NCI-H2196 (cell line): ENCODE results near the gene ACER3.
"Not testable (repeated sequence)": the region's sequence is repeated elsewhere in the genome, so short reads cannot be mapped to it uniquely, and the experiment has no call there.

Experiments
- DNase-seq: peaks from one replicate; lab custom pipeline; 2025; ENCODE audit not compliant: unreplicated experiment; lab: John Stamatoyannopoulos, UW

ACER3 gene

DNA sequence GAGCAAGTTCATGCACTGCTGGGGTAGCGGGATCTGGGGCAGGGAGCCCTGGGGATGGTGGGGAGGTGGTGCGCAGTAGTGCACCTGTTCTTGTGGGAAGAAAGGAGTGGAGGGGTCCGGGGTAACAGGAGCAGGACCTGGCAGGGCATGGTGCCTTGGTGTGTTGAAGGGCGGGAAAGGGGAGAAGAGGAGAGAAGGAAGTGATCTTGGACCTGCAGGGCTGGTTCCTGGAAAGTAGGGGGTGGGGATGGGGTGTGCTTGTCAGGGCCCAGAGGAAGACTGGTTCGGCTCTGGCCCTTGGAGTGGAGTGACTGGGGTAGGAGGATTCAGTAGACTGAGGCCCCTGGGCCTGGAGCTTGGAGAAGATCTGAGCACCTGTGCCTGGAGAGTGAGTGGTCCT lies 195.2 kb downstream of the ACER3 start:
- DNase-seq: no peak

DNA sequence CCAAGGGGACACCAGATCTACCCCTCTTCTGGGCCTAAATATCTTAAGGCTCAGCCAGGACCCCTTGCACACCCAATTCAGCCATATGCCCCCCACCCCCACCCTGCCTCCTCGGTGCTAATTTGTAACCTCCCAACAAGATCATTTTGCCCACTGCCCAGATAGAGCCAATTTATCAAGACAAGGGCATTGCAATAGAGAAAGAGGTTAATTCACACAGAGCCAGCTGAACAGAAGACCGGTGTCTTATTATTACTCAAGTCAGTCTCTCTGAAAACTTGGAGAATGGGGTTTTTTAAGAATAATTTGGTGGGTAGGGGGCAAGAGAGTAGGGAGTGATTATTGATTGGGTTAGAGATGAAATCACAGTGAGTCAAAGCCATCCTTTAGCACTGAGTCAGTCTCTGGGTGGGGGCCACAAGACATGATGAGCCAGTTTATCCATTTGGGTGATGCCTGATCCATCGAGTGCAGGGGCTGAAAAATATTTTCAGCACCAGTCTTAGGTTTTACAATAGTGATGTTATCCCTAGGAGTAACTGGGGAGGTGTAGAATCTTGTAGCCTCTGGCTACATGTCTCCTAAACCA lies 196.2 kb downstream of the ACER3 start:
- DNase-seq: no peak

DNA sequence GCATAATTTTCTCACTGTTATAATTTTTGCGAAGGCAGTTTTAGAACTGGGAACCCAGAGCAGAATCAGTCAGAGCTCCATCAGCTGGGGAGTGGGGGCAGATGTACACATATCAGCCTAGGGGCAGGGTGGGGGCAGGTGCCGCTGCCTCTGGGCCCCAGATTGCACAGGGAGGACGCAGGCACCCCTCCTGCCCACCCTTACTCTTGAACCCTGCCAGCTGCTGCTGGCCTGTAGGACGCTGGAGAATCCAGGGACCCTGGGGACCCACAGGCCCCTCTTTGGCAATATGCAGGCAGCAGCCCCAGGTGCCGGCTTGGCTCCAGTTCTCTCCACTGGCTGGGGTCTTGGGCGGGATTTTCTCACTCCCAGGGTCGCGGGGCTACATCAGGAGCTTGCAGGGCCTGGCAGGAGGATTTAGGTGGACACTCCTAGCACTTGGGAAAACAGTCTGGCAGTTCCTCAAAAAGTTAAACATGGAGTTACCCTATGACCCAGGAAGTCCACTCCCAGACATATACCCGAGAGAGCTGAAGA lies 197.3 kb downstream of the ACER3 start:
- no peak for DNase-seq

- no peak for DNase-seq
Measured at GRCh38 chr11:77058900-77059299, 198.2 kb downstream of the ACER3 start.

GRCh38 chr11:77059806-77060205 lies 199.1 kb downstream of the ACER3 start:
- no peak for DNase-seq

DNA sequence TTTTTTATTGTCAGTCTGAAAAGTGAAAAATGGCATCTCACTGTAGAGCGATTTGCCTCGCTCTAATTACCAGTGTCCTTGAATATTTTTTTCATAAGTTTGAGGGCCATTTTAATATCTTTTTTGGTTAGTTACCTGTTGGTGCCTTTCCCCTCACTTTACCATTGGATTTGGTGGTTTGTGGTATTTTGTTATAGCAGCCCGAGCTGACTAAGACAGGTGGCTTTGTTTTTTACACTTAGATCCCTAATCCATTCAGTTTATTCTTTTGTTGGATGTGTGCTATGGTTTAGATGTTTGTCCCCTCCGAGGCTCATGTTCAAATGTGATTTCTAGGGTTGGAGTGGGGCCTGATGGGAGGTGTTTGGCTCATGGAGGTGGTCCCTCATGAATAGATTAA lies 199.5 kb downstream of the ACER3 start:
- DNase-seq: no peak

GRCh38 chr11:77061258-77061657 lies 200.5 kb downstream of the ACER3 start:
- DNase-seq: not testable (repeated sequence)

DNA sequence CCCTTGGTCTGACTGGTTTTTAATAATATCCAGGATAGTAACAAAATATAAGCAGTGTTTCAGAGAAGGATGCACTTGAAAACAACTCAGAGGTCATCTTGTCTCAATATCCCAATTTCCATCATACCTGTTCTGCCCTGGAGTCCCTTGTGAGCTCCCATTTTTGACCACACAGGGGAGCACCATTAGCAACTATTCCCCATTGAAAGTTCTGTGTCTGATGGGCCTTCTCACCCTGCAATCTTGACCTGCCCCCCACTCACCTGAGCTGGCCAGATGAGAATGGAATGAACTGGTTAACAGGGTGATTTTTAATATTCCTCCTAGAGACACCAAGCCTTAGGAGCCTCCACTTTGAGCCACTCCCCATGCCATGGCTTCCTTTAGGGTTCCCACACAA lies 202.2 kb downstream of the ACER3 start:
- DNase-seq: no peak

- no peak for DNase-seq
Measured at GRCh38 chr11:77063407-77063806, 202.7 kb downstream of the ACER3 start.

DNA sequence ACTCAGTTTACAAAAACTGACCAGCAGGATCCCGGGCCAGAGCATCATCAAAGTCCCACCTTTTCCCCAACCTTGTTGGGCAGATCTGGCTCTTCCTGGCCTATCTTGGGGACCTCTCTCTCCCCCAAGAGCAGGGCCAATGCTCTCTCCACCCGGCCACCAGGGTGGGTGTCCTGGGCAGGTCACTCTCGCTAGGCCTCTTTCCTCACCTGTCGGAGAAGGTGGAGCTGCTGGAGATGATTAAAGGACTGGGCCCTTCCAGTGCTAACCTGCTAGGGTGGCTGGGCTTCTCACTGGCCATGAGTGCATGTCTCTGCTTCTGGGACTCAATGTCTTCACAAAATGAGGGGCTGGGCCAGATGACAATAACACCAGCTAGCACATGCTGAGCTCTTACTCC lies 203.1 kb downstream of the ACER3 start:
- DNase-seq: no peak

DNA sequence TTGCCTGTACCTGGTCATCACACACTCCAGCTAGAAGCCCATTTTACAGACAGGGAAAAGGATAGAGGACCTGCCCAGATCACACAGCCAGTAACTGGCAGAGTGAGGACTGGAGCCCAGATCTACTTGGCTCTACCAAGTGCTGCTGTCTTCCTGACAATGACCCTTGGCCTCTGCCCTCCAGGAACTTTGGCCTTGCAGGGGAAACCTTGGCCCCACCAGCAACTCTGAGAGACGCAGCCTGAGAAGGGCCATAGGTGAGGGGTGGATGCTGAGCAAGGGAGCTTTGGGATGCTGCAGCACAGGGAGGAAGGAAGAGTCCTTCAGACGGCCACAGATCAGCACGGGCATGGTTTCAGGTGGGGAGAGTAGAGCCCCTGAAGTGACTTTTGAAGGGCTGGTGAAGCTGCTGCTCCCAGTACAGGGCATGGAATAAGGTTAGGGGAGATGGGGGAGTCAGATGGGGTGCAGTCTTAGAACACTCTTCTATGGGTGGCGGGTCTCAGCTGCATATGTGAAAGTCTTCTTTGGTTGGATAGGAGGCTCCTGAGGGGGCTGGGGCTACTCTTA lies 204.0 kb downstream of the ACER3 start:
- no peak for DNase-seq

DNA sequence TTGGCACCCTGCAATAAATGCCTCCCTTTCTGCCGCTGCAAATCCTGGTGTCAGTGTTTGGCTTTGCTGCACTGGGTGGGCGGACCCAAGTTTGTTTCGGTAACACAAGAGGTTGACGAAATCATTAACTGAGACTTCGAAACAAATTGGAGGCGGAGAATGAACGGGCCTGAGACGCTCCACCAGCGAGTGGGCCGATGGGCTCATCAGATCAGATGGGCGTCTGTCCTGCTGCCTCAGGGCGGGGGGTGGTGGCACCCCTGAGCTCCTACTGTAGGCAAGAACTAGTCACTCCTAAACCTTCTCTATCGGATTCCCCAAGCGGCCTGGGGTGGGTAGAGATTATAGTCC lies 205.1 kb downstream of the ACER3 start:
- no peak for DNase-seq

GRCh38 chr11:77066229-77067042 lies 205.7 kb downstream of the ACER3 start, which contains the start of gene CAPN5:
Gene CAPN5, plus strand, starts transcription at chr11:77066971. Its CDS starts 17,916 bp downstream, at chr11:77084887.
- DNase-seq: peak; percentile 93

DNA sequence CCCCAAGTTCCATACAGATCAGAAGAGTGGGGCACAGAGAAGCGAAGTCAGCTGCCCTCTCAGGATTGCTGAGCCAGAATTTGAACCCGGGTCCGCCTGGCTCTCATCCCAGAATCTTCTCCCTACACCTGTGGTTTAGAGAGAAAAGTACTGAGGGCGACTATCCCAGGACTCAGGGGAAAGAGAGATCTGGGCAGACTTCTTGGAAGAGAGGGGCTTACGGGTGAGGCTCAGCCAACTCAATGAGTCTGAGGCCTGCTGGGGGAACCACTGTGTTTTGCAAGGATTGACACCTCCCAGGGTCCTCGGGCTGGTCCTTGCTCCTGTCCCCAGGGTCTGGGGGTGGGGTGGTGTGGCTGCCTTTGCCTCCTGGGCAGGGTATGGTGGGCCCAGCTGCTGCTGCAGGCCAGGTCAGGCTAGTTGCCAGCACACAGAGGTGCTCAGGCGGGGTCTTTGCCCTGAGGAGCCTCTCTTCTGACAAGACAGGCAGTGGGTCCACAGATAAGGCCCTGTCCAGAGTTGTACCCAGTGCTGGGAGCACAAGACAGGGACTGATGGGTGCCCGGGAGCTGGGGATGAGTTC lies 207.2 kb downstream of the ACER3 start:
- DNase-seq: no peak

- DNase-seq: no peak
Measured at GRCh38 chr11:77068457-77069335, 208.0 kb downstream of the ACER3 start.

DNA sequence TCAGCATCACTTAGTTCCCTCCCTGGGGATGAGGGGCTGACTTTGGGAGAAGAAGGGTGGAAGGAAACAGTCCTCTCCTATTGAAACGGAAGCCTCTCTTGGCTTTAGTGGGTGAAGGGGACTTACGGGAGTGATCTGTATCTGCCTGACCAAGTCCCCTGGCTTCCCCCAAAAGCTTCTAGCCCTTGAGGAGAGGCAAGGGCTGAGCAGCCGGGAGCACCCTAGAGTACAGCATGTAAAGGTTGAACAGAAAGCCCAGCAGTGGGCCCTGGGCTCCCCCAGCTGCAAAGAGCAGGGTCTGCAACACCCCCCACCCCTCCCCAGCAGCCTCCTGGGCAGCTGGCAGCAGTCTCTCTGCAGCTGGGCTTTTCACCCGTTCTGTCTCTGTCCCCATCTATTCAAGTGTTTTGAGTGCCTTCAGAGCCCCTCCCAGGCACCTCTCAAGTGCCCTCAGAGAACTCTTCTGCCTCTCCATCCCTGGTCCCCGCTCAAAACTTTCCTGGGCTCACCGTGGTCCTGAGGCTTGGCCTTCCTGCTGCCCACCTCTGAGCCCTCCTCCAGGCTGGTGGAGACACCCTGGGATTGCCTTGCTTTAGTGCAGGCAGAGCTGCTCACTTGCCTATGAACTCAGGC lies 208.7 kb downstream of the ACER3 start:
- DNase-seq: no peak

DNA sequence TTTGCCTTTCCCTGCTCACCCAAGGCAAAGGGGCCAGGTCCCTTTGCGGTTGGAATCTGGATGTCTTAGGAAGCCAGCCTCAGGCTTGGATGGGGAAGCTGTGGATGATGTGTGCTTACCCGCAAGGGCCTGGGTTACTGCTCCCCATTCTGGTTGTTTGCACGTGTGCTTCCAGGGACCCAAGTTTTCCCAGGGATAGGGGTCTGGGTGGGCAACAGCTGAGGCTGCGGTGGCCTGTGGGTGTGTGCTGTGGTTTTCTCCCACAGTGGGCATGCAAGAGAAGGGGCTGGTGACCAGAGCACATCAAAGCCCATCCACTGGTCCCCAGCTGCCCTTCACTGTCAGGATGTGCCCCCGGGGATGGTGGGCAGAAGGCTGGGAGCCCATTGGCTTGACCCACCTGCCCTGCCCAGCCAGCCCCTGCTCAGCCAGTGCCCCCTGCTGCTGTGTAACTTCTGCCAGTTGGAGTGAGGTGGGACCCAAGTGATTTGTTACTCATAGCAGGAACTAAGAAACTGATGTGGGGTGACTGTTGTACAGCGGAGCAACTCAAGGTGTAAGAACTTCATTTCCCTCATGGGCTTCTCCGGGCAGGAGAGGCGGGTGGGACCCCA lies 209.4 kb downstream of the ACER3 start:
- no peak for DNase-seq

DNA sequence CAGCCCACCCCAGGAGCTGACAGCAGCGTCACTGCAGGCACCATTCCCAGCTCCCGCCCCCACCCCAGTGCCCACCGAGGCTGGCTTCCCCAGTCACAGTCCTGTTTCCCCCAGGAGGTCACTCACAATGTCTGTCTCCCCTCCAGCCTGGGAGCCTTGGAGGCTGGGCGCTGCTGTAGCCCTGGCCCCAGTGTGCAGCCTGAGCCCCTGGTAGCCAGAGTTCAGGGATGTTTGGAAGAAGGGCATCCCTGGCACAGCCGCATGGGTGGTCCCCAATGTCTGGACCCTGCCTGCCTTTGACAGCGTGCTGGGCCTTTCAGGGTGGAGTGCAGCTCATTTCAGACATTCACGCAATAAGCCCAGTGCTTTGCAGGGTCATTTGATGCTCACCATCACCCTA lies 210.4 kb downstream of the ACER3 start:
- no peak for DNase-seq

GRCh38 chr11:77071671-77072605 lies 211.2 kb downstream of the ACER3 start:
- no peak for DNase-seq
